Stimulated activated CD8-positive, alpha-beta memory T cell treated with anti-CD3 and anti-CD28 coated beads, Interleukin-4, amount 100 ng/mL, for 24 hours (primary cell): Measurements from ENCODE around the gene CDKN2D.

Source experiments
- DNase-seq: peaks from one replicate; pipeline ENCODE4 v3.0.0-alpha.2; 2020; ENCODE audit warnings: low read depth

CDKN2D gene

DNA sequence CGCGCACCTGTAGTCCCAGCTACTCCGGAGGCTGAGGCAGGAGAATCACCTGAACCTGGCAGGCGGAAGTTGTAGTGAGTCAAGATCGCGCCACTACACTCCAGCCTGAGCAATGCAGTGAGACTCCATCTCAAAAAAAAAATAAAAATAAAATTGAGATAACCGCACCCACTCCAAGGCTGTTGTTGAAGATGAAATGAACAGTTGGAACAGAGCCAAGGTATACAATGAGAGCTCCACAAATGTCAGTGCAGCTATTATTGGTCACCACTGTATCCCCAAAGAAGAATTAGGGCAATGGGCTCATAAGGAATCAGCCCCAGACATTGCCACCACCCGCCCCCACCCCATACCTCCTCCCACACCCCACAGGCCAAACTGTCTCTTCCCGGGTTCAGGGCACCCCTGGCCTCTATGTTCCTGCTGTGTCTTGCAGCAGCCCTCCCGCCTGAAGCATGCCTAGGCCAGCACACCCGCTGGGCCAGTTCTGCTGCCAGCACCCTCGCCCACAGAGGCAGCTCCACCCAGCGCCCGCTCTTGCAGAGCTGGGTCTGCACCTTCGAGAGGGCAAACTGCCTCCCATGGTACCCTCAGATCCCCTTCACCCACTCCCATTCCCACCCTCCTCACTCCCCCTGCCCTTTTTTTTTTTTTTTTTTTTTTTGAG lies 48.0 kb downstream of the CDKN2D start:
- DNase-seq: no peak

DNA sequence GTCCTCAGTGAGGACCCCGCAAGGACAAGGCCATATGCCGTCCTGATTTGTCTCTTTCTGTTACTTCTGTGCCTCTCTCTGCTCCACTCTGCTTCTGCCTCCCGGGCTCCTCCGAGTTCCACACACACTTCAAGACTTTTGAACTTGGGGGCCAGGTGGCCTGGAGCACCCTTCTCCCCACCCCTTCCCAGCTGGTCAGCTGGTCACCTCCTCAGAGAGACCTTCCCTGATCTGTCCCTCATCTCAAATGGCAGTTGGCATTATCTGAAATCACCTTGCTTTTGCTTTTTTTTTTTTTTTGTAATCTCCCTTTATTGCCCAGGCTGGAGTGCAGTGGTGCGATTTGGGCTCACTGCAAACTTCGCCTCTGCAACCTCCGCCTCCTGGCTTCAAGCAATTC lies 49.4 kb downstream of the CDKN2D start:
- DNase-seq: no peak

DNA sequence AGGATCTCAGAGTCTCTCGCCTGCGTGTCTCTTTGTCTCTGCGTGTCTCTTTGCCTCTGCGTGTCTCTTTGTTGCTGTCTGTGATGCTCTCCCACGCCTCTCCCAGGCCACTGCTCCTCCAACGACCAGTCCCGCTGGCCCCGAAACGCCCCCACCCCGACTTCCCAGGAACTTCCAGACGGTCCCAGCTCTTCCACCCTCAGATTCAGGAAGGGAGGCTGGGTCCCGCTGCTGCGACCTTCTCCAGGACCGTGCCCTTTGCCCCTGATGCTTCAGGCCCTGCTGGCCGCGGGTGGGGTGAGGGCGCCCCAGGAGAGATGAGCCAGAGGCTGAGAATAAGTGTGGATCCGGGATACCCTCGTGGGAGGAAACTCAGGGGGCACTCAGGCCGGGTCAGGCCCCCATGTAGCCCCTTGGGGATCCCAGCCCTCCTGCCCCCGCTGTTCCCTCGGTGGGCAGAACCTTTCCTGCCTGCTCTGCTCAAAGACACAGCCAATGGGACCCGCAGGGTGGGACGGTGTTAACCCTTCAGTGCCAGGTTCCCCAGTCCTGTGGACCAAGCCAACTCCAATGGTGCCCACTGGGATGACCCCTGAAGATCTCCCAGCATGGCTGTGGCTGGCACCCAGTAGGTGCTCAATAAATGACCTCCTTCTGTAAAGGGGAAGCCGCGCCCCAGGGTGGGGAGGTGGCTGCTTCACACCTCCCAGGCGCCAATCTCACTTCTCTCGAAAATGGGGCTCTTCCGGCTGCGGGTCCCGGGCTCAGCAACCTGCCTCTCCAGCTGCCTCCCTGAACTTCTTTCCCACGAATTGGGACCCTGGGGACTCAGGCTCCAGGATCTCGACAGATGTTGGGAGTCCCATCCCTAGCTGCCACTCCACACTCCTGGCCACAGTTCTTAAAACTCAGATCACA lies 50.1 kb downstream of the CDKN2D start:
- no peak for DNase-seq

DNA sequence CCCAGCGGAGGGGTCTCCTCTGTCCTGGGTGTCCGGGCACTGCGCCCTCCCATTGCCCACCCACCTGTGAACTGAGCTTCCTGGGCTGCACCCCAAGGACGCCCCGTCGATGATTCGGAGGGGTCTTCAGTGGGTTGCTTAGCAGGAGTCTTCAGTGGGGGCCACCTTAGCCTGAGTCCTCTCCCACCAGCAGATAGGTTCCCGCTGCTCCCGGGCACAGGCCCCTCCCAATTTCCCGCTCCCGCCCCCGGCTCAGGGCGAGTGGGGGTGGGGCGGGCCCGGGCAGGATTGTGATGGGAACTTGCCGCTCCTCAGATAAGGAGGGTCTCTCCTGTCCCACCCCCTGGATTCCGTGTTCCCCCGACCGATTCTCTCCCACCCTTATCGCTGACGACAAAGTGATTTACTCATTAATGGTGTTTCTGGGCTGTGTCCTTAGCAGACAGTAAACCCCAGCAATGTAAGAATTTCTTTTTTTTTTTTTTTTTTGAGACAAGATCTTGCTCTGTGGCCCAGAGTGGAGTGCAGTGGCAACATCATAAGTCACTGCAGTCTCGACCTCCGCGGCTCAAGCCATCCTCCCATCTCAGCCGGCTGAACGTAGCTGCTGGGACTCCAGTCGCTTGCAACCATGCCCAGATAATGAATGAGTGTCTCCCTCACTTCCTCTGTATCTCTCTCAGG lies 50.9 kb downstream of the CDKN2D start:
- DNase-seq: no peak

DNA sequence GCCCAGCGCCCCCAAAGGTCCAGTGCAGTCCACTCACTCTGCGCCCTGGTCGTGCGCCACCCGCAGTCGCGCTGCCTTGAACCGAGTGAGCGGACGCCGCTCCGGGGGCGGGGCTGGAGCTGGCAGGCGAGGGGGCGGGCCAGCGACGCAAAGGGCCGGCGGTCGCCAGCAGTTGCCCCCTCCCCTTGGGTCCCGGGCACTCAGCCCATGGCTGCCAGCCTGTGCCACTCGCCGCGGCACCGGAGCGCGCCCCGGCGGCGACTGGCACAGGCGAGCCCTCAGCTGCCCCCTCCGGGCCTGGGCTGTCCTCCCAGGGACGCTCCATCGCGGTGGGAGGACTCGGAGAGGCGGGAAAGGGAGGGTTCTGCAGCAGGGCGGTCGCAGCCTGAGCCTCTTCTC lies 51.4 kb downstream of the CDKN2D start, which contains the start of gene S1PR5:
S1PR5 (minus strand) TSS at position 87 of the 399 bp plus-strand sequence. CDS start 2,436 bp downstream, outside the sequence.
- DNase-seq: no peak

DNA sequence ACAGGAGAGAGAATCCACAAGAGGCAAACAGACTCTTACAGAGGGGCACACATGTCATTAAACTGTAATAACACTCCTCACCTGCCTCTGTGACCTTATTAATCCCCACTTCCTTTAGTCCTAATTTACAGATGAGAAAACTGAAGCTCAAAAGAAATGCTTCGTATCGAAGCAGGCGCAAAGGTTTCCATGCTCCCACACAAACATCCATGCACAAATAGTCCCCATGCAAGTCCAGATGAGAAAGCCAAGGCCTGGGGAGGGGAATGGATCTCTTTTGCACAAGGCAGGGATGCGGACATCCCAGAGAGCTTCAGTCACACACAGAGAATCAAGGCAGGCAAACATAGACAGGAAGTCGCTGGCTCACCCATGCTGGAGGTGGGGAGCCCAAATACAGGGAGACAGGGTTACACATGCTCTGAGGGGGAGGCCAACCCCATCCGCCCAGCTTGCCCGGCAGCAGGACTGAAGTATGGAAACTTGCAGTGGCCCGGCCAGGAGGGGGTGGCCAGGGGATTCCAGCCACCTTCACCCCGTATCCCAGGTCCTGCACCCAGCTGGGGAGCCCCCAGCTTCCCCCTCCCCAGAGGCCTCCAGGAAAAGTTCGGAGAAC lies 52.0 kb downstream of the CDKN2D start:
- no peak for DNase-seq
